Natural killer cell (primary cell): ENCODE data around the gene CAMK2D. TPM values are rescaled to one million over a fixed set of nuclear protein-coding genes. Genes with fewer than 3 reads are reported as not detected.

Experiments used
- ATAC-seq, 3 donors: fragments of 150-1000 bp in 2 of 3; fragments of 200-7000 bp in 1 of 3; cut with Tn5 transposase; 1 replicate in 1 of 3; 2 replicates in 2 of 3; pipeline ENCODE4 v1.10.0; 2021; ENCODE audit warnings: mild to moderate bottlenecking in 2 of 3, moderate library complexity in 2 of 3
- DNase-seq, 2 donors: peaks; one replicate each; pipeline versions ENCODE4 v3.0.0 to v3.0.0-alpha.2; 2013 to 2021; ENCODE audit warnings: mixed read lengths in 1 of 2
- H3K27ac ChIP-seq: one replicate; pipeline ENCODE4 v1.5.1; 2013; ENCODE audit warnings: mild to moderate bottlenecking, low read length
- H3K27me3 ChIP-seq: one replicate; pipeline ENCODE4 v1.6.1; 2013; ENCODE audit warnings: low read length; ENCODE audit not compliant: control insufficient read depth, insufficient read depth
- H3K36me3 ChIP-seq: one replicate; pipeline ENCODE4 v1.6.1; 2013; ENCODE audit warnings: low read length; ENCODE audit not compliant: control insufficient read depth, insufficient read depth
- H3K4me1 ChIP-seq: one replicate; pipeline ENCODE4 v1.6.1; 2013; ENCODE audit warnings: low read length; ENCODE audit not compliant: control insufficient read depth, insufficient read depth
- H3K4me3 ChIP-seq: one replicate; pipeline ENCODE4 v1.5.1; 2013; ENCODE audit warnings: low read length
- H3K9me3 ChIP-seq: one replicate; pipeline ENCODE4 v1.6.1; 2013; ENCODE audit warnings: low read length; ENCODE audit not compliant: control insufficient read depth, insufficient read depth
- H3K27ac Mint-ChIP-seq, 2 donors: one replicate each; pipeline ENCODE4 v1.8.0; 2022; ENCODE audit warnings: mild to moderate bottlenecking in 2 of 2, mixed read lengths in 2 of 2, moderate library complexity in 1 of 2
- H3K27me3 Mint-ChIP-seq, 2 donors: one replicate each; pipeline ENCODE4 v1.8.0; 2022; ENCODE audit warnings: low read depth in 2 of 2, mixed read lengths in 2 of 2
- H3K36me3 Mint-ChIP-seq: one replicate; pipeline ENCODE4 v1.8.0; 2022; ENCODE audit warnings: mixed read lengths
- H3K4me1 Mint-ChIP-seq, 2 donors: one replicate each; pipeline ENCODE4 v1.8.0; 2022; ENCODE audit warnings: mixed read lengths in 2 of 2
- H3K4me3 Mint-ChIP-seq: one replicate; pipeline ENCODE4 v1.8.0; 2022; ENCODE audit warnings: mild to moderate bottlenecking, moderate library complexity, mixed read lengths
- H3K9me3 Mint-ChIP-seq, 2 donors: one replicate each; pipeline ENCODE4 v1.8.0; 2022; ENCODE audit warnings: mixed read lengths in 2 of 2
- WGBS: methylation state at CpG from one replicate; pipeline ENCODE4 v1.1.7; 2013; ENCODE audit warnings: missing lambda C conversion rate; ENCODE audit not compliant: insufficient coverage; 5-methylcytosine and 5-hydroxymethylcytosine counted together
- intact Hi-C: fragments of 100-400 bp; cut with micrococcal nuclease; formaldehyde crosslinking; loops from one replicate; pipeline ENCODE4 v1.14.2; 2022
- total RNA-seq, 4 donors: library from RNA; stranded (reverse); fragments of 120-200 nt in 1 of 4; gene quantifications; one replicate each; pipeline versions ENCODE4 v1.2.3 to v1.2.4, GENCODE V29; 2013 to 2022
- TF ChIP-seq, protein P1 (sequence below): fragments of 200-600 bp; IDR thresholded peaks from one replicate; pipeline ENCODE4 v1.8.0; 2022; ENCODE audit warnings: antibody characterized with exemption

CAMK2D gene
- total RNA-seq, 3 donors from 2014 or later (not counting 1 experiment from before 2014, with no cell fraction given) = 31.6 to 40.1 (median 34.5) TPM

DNA sequence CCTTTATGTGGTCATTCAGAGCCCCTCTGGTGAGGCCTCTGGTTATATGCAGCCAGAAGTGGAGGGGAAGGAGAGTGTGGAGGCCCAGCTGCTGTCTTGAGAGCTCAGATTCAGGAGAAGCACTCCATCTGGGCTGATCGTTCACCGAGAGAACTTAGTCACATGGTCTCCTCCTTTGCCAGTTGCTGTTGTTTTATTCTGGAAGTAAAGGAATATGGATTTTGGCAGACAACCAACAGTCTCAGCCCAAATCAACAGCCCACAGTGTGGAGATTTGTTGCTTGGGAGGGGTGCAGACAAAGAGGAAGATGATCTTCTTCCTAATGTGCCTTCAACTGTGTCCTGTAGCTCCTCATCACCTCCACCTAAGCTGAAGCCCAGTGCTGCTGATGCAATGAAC, 356.7 kb downstream of the CAMK2D start:
- no peaks in the 10 kb centered on the region for H3K4me1 ChIP-seq
- H3K36me3 Mint-ChIP-seq = no peaks in the 10 kb centered on the region
- H3K27me3 Mint-ChIP-seq = peaks cover 2 to 15% of the 10 kb centered on the region in 2 donors
- H3K27ac ChIP-seq = no peak overlapping the region
- 79% methylated on average over 2 of the region's 2 CpGs for WGBS
- intact Hi-C loops = no loop called here
- no peaks in the 10 kb centered on the region for H3K9me3 Mint-ChIP-seq
- no peaks in the 10 kb centered on the region for H3K4me1 Mint-ChIP-seq
- TF ChIP-seq, protein P1, sequence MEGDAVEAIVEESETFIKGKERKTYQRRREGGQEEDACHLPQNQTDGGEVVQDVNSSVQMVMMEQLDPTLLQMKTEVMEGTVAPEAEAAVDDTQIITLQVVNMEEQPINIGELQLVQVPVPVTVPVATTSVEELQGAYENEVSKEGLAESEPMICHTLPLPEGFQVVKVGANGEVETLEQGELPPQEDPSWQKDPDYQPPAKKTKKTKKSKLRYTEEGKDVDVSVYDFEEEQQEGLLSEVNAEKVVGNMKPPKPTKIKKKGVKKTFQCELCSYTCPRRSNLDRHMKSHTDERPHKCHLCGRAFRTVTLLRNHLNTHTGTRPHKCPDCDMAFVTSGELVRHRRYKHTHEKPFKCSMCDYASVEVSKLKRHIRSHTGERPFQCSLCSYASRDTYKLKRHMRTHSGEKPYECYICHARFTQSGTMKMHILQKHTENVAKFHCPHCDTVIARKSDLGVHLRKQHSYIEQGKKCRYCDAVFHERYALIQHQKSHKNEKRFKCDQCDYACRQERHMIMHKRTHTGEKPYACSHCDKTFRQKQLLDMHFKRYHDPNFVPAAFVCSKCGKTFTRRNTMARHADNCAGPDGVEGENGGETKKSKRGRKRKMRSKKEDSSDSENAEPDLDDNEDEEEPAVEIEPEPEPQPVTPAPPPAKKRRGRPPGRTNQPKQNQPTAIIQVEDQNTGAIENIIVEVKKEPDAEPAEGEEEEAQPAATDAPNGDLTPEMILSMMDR = no peak
- no peaks in the 10 kb centered on the region for H3K27me3 ChIP-seq
- H3K9me3 ChIP-seq = no peaks in the 10 kb centered on the region
- H3K4me3 Mint-ChIP-seq = no peak overlapping the region
- no peak overlapping the region for H3K27ac Mint-ChIP-seq
- DNase-seq = no peak
- no peak for ATAC-seq
- H3K36me3 ChIP-seq = no peaks in the 10 kb centered on the region
- H3K4me3 ChIP-seq = no peak overlapping the region

DNA sequence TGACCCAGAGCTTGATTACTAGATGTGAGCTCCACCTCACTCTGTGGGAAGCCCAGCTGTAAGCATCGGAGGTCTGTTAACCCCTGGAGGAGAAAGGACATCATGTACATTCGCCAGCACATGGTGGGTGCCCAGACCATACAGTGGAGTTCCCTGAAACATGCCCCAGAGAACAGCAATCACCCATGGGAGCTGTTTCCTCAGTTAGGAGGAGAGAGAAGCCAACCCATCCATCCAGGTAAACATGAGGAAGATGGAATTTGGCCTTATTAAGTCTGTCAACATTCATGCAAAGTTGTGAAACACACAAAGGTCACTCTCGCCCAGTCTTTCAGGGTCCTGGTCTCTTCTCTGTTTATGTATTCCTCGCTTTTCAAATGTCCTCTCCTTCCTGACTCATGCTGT, 357.4 kb downstream of the CAMK2D start:
- peaks cover 0 to 11% of the 10 kb centered on the region in 2 donors for H3K27me3 Mint-ChIP-seq
- no peak for ATAC-seq
- intact Hi-C loops = no loop called here

More for the DNA sequence above, 357.4 kb downstream of the CAMK2D start:
- Histone ChIP-seq H3K4me1 (no peaks in the 10 kb centered on the region), H3K9me3 (no peaks in the 10 kb centered on the region), H3K27me3 (no peaks in the 10 kb centered on the region), H3K27ac (no peak overlapping the region), H3K4me3 (no peak overlapping the region), H3K36me3 (no peaks in the 10 kb centered on the region)
- no peaks in the 10 kb centered on the region for H3K4me1 Mint-ChIP-seq
- DNase-seq = no peak
- H3K36me3 Mint-ChIP-seq = no peaks in the 10 kb centered on the region
- no peak overlapping the region for H3K4me3 Mint-ChIP-seq
- TF ChIP-seq, protein P1 = no peak
- H3K27ac Mint-ChIP-seq = no peak overlapping the region
- no peaks in the 10 kb centered on the region for H3K9me3 Mint-ChIP-seq
- 81% methylated on average over 4 of the region's 4 CpGs for WGBS

Other genes with a start within 250 kb of the CAMK2D start
- 1 to 10 TPM; 1.5 to 2.3 (median 1.5) TPM for gene ARSJ, start 217.9 kb upstream of the CAMK2D start, total RNA-seq